Measurements from ENCODE around the gene HBG2. TPM values are rescaled to one million over a fixed set of nuclear protein-coding genes. Genes with fewer than 3 reads are reported as not detected.

Gene HBG2
- total and polyA plus RNA-seq, 2 experiments from 2014 or later = not detected

- Histone ChIP-seq H3K4me3 (no peak overlapping the region), H3K79me2 (replicated peaks; ENCODE audit: insufficient read depth) (no peaks in the 10 kb centered on the region), H2AFZ (peak overlapping the region; percentile 30; the same call in 1 of the 2 replicates), H3K9me2 (ENCODE audit: insufficient read depth) (peaks cover 8% of the 10 kb centered on the region), H3K27ac (ENCODE audit: low read depth) (no peak overlapping the region), H3K27me3 (ENCODE audit: insufficient read depth) (peaks cover 14% of the 10 kb centered on the region; the same call in 1 of the 2 replicates), H3F3A (replicated peaks; ENCODE audit: low read depth) (no peaks in the 10 kb centered on the region), H3K36me3 (ENCODE audit: insufficient read depth) (no peaks in the 10 kb centered on the region), H3K4me1 (ENCODE audit: insufficient read depth) (peaks cover 11% of the 10 kb centered on the region; the same call in 1 of the 2 replicates), H3K4me2 (peak overlapping the region; percentile 56; the same call in 1 of the 2 replicates), H4K20me1 (replicated peaks; ENCODE audit: insufficient read depth) (no peaks in the 10 kb centered on the region)
- ATAC-seq (peak; percentile 62), DNase-seq (ENCODE audit: low spot score) (peak; percentile 47)
- peaks cover 21% of the 10 kb centered on the region; the same call in 2 of the 3 replicates for H3K36me3 Mint-ChIP-seq (ENCODE audit: low read depth)
- H3K4me3 Mint-ChIP-seq = no peak overlapping the region
- peaks cover 16% of the 10 kb centered on the region for H3K27me3 Mint-ChIP-seq (ENCODE audit: insufficient read depth, low read depth, poor library complexity)
- peak overlapping the region; percentile 31; the same call in 1 of the 2 replicates for H3K27ac Mint-ChIP-seq
- TF ChIP-seq ZNF114 (CRISPR knock-in tag; IDR thresholded peaks at IDR 0.05) = no peak
- TF ChIP-seq JUNB (IDR thresholded peaks at IDR 0.05; ENCODE audit: unreplicated experiment) = no peak
- TF ChIP-seq ETS1 (IDR thresholded peaks at IDR 0.05) = no peak
- TF ChIP-seq ZNF331 (CRISPR knock-in tag; IDR thresholded peaks at IDR 0.05; ENCODE audit: low read depth) = no peak
- peaks cover 19% of the 10 kb centered on the region for H3K9me3 Mint-ChIP-seq
- peaks cover 28% of the 10 kb centered on the region for H3K4me1 Mint-ChIP-seq
These were observed 4.1 kb upstream of the HBG2 start for GRCh38 chr11:5258543-5259262.

- Histone ChIP-seq H3K27ac (ENCODE audit: low read depth) (no peak overlapping the region), H3K4me3 (no peak overlapping the region), H3K27me3 (ENCODE audit: insufficient read depth) (peaks cover 14% of the 10 kb centered on the region; the same call in 1 of the 2 replicates), H3K79me2 (replicated peaks; ENCODE audit: insufficient read depth) (no peaks in the 10 kb centered on the region), H2AFZ (no peak overlapping the region), H4K20me1 (replicated peaks; ENCODE audit: insufficient read depth) (no peaks in the 10 kb centered on the region), H3K4me2 (no peak overlapping the region), H3K9me2 (ENCODE audit: insufficient read depth) (peaks cover 8% of the 10 kb centered on the region), H3K4me1 (ENCODE audit: insufficient read depth) (peaks cover 11% of the 10 kb centered on the region; the same call in 1 of the 2 replicates), H3K36me3 (ENCODE audit: insufficient read depth) (no peaks in the 10 kb centered on the region), H3F3A (replicated peaks; ENCODE audit: low read depth) (no peaks in the 10 kb centered on the region)
- ATAC-seq (peak; percentile 97), DNase-seq (ENCODE audit: low spot score) (peak; percentile 83)
- Mint-ChIP-seq H3K4me3 (no peak overlapping the region), H3K36me3 (ENCODE audit: low read depth) (peaks cover 21% of the 10 kb centered on the region; the same call in 2 of the 3 replicates), H3K27ac (no peak overlapping the region), H3K4me1 (peaks cover 28% of the 10 kb centered on the region), H3K9me3 (peaks cover 17% of the 10 kb centered on the region), H3K27me3 (ENCODE audit: insufficient read depth, low read depth, poor library complexity) (peaks cover 14% of the 10 kb centered on the region)
- TF ChIP-seq ETS1 (IDR thresholded peaks at IDR 0.05) = no peak
- TF ChIP-seq REST (IDR thresholded peaks at IDR 0.05; ENCODE audit: unreplicated experiment) = no peak
- TF ChIP-seq ZNF331 (CRISPR knock-in tag; IDR thresholded peaks at IDR 0.05; ENCODE audit: low read depth) = no peak
- peak; percentile 18; the same call in 1 of the 2 replicates for TF ChIP-seq ZNF462 (CRISPR knock-in tag; IDR thresholded peaks at IDR 0.05)
- TF ChIP-seq NANOG (IDR thresholded peaks at IDR 0.05; ENCODE audit: borderline replicate concordance) = peak; percentile 54; the same call in 1 of the 2 replicates
- TF ChIP-seq JUNB (IDR thresholded peaks at IDR 0.05; ENCODE audit: unreplicated experiment) = no peak
These were observed 2.7 kb upstream of the HBG2 start for GRCh38 chr11:5257296-5257695.

Data from GM23338 (cell line).